ENCODE data around the gene PLK5.
A peak's percentile ranks its signal among the peaks of the same experiment; 100 is the strongest.

Gene PLK5

GRCh38 chr19:1478934-1479707, 44.8 kb upstream of the PLK5 start, which contains the start of gene C19orf25:
TSS of gene C19orf25 (minus strand) at chr19:1479215. CDS start at chr19:1478903, 312 bp downstream.
- peak within 1 kb of the TSS; percentile 88 for H3K4me3 ChIP-seq (ENCODE audit: low read length)
- peaks cover 28% of the 10 kb centered on the region for H3K79me2 ChIP-seq (ENCODE audit: control insufficient read depth, low read length)
- H3F3A ChIP-seq (ENCODE audit: control insufficient read depth, insufficient read depth) = 0 out of 2 replicates have a peak, but pooled peaks cover 2% of the 10 kb centered on the region
- no peaks in the 10 kb centered on the region for H3K9me3 ChIP-seq (ENCODE audit: control insufficient read depth, insufficient read depth, low read length)
- peak within 1 kb of the TSS; percentile 86 for H3K4me2 ChIP-seq (ENCODE audit: low read length)
- H3K9me2 ChIP-seq (replicated peaks; ENCODE audit: control insufficient read depth, low read length) = no peaks in the 10 kb centered on the region
- peaks cover 9% of the 10 kb centered on the region for H3K36me3 ChIP-seq (ENCODE audit: control insufficient read depth, low read length)
- no peaks in the 10 kb centered on the region for H4K20me1 ChIP-seq (ENCODE audit: control insufficient read depth, insufficient read depth, low read depth, low read length)
- peak within 1 kb of the TSS; percentile 80 for H3K27ac ChIP-seq (ENCODE audit: low read depth, low read length)
- peaks cover 16% of the 10 kb centered on the region for H3K4me1 ChIP-seq (ENCODE audit: control insufficient read depth, low read length)
- TF ChIP-seq CTCF (IDR thresholded peaks at IDR 0.05; ENCODE audit: low read depth, low read length, poor library complexity, severe bottlenecking) (no peak), EZH2phosphoT487 (IDR thresholded peaks at IDR 0.05; ENCODE audit: borderline replicate concordance, low read length) (no peak)
- no peaks in the 10 kb centered on the region for H3K27me3 ChIP-seq (ENCODE audit: control insufficient read depth, low read length)

GRCh38 chr19:1481224-1481892, 42.5 kb upstream of the PLK5 start:
- Histone ChIP-seq H4K20me1 (ENCODE audit: control insufficient read depth, insufficient read depth, low read depth, low read length) (no peaks in the 10 kb centered on the region), H3K4me2 (ENCODE audit: low read length) (no peak overlapping the region), H3K27ac (ENCODE audit: low read depth, low read length) (no peak overlapping the region), H3K4me3 (ENCODE audit: low read length) (no peak overlapping the region), H3K9me2 (replicated peaks; ENCODE audit: control insufficient read depth, low read length) (no peaks in the 10 kb centered on the region), H3K9me3 (ENCODE audit: control insufficient read depth, insufficient read depth, low read length) (no peaks in the 10 kb centered on the region), H3K27me3 (ENCODE audit: control insufficient read depth, low read length) (no peaks in the 10 kb centered on the region), H3K36me3 (ENCODE audit: control insufficient read depth, low read length) (peaks cover 8% of the 10 kb centered on the region), H3K79me2 (ENCODE audit: control insufficient read depth, low read length) (peaks cover 22% of the 10 kb centered on the region), H3F3A (ENCODE audit: control insufficient read depth, insufficient read depth) (0 out of 2 replicates have a peak, but pooled peaks cover 2% of the 10 kb centered on the region), H3K4me1 (ENCODE audit: control insufficient read depth, low read length) (peaks cover 16% of the 10 kb centered on the region)
- TF ChIP-seq EZH2phosphoT487 (IDR thresholded peaks at IDR 0.05; ENCODE audit: borderline replicate concordance, low read length) (no peak), CTCF (IDR thresholded peaks at IDR 0.05; ENCODE audit: low read depth, low read length, poor library complexity, severe bottlenecking) (no peak)

GRCh38 chr19:1481893-1482360, 42.0 kb upstream of the PLK5 start:
- Histone ChIP-seq H3F3A (ENCODE audit: control insufficient read depth, insufficient read depth) (0 out of 2 replicates have a peak, but pooled peaks cover 2% of the 10 kb centered on the region), H3K9me2 (replicated peaks; ENCODE audit: control insufficient read depth, low read length) (no peaks in the 10 kb centered on the region), H3K9me3 (ENCODE audit: control insufficient read depth, insufficient read depth, low read length) (no peaks in the 10 kb centered on the region), H3K79me2 (ENCODE audit: control insufficient read depth, low read length) (peaks cover 18% of the 10 kb centered on the region), H3K4me1 (ENCODE audit: control insufficient read depth, low read length) (peaks cover 16% of the 10 kb centered on the region), H3K4me2 (ENCODE audit: low read length) (no peak overlapping the region), H3K36me3 (ENCODE audit: control insufficient read depth, low read length) (peaks cover 6% of the 10 kb centered on the region), H4K20me1 (ENCODE audit: control insufficient read depth, insufficient read depth, low read depth, low read length) (no peaks in the 10 kb centered on the region), H3K27ac (ENCODE audit: low read depth, low read length) (no peak overlapping the region), H3K4me3 (ENCODE audit: low read length) (no peak overlapping the region), H3K27me3 (ENCODE audit: control insufficient read depth, low read length) (no peaks in the 10 kb centered on the region)
- no peak for TF ChIP-seq EZH2phosphoT487 (IDR thresholded peaks at IDR 0.05; ENCODE audit: borderline replicate concordance, low read length)

All from DOHH2 (cell line).